HG02571 (cell line): ENCODE measurements around the gene TMEM145.

Experiments
- ATAC-seq: cut with Tn5 transposase; IDR thresholded peaks from one replicate; pipeline ENCODE4 v1.9.1; 2021; ENCODE audit warnings: mild to moderate bottlenecking, moderate library complexity; ENCODE audit not compliant: unreplicated experiment

TMEM145 gene

GRCh38 chr19:42357290-42357689 lies 44.2 kb downstream of the TMEM145 start:
- no peak for ATAC-seq

- ATAC-seq = no peak
Observed at GRCh38 chr19:42360787-42361544, 47.9 kb downstream of the TMEM145 start.

GRCh38 chr19:42361545-42361910 lies 48.4 kb downstream of the TMEM145 start:
- no peak for ATAC-seq

- ATAC-seq = no peak
Observed at GRCh38 chr19:42362342-42362741, 49.2 kb downstream of the TMEM145 start.

- no peak for ATAC-seq
Observed at GRCh38 chr19:42362891-42363440, 49.9 kb downstream of the TMEM145 start.

- no peak for ATAC-seq
Observed at GRCh38 chr19:42363614-42364346, 50.7 kb downstream of the TMEM145 start.

GRCh38 chr19:42366673-42367072 lies 53.6 kb downstream of the TMEM145 start:
- ATAC-seq = no peak

GRCh38 chr19:42367929-42368328 lies 54.8 kb downstream of the TMEM145 start:
- no peak for ATAC-seq

GRCh38 chr19:42368360-42368759 lies 55.3 kb downstream of the TMEM145 start:
- no peak for ATAC-seq

GRCh38 chr19:42368765-42369164 lies 55.7 kb downstream of the TMEM145 start:
- ATAC-seq = no peak

- no peak for ATAC-seq
Observed at GRCh38 chr19:42369433-42370067, 56.4 kb downstream of the TMEM145 start.

GRCh38 chr19:42370068-42370520 lies 57.0 kb downstream of the TMEM145 start:
- ATAC-seq = no peak

GRCh38 chr19:42370626-42371175 lies 57.6 kb downstream of the TMEM145 start:
- ATAC-seq = no peak
